ENCODE results near the gene LAMTOR2. TPM values are rescaled to one million over a fixed set of nuclear protein-coding genes. Genes with fewer than 3 reads are reported as not detected.

Gene LAMTOR2
- total and polyA plus RNA-seq, 9 of the 15 experiments (the other 6 are each of a cell fraction or from before 2014, with no cell fraction given) = 39.0 to 161 (median 74.6) TPM

DNA sequence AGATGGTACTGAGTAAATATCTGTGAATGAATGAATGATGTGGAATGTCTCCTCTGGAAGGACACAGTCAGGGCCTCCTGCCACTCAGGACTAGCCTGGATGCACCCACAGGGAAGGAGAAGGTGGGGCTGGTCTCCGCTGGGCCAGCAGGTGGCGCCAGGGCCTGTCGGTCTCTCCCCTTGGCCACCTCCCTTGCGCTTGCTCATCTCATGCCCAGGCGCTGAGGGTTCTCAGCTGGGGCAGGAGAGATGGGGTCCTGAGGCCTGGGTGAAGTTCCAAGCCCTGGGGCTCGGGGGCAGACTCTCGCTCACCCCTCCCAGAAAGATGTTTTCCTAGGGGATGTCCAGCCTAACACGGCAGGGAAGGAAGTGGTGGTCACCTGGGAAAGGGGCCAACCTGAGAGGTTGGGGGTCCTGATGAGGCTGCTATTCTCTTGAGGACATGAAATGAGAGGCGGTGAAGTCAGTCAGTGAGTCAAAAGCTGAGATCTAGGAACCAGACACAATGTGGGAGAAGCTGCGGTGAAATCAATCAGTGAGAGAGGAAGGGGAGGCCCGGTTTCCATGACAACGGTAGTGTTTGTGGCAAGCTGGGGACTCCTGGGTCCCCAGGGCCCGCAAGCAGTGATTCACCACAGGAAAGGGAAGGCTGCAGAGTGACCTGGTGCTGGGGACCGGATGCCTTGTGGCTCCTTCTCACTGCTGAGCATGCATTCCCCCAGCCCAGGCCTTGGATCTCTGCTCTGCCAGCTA is 42.2 kb downstream of the LAMTOR2 start (continued):
- TF ChIP-seq, protein P1, sequence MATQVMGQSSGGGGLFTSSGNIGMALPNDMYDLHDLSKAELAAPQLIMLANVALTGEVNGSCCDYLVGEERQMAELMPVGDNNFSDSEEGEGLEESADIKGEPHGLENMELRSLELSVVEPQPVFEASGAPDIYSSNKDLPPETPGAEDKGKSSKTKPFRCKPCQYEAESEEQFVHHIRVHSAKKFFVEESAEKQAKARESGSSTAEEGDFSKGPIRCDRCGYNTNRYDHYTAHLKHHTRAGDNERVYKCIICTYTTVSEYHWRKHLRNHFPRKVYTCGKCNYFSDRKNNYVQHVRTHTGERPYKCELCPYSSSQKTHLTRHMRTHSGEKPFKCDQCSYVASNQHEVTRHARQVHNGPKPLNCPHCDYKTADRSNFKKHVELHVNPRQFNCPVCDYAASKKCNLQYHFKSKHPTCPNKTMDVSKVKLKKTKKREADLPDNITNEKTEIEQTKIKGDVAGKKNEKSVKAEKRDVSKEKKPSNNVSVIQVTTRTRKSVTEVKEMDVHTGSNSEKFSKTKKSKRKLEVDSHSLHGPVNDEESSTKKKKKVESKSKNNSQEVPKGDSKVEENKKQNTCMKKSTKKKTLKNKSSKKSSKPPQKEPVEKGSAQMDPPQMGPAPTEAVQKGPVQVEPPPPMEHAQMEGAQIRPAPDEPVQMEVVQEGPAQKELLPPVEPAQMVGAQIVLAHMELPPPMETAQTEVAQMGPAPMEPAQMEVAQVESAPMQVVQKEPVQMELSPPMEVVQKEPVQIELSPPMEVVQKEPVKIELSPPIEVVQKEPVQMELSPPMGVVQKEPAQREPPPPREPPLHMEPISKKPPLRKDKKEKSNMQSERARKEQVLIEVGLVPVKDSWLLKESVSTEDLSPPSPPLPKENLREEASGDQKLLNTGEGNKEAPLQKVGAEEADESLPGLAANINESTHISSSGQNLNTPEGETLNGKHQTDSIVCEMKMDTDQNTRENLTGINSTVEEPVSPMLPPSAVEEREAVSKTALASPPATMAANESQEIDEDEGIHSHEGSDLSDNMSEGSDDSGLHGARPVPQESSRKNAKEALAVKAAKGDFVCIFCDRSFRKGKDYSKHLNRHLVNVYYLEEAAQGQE (IDR thresholded peaks at IDR 0.05; ENCODE audit: borderline replicate concordance) = peak; percentile 95
- TF ChIP-seq, protein P1 (CRISPR knock-in tag; IDR thresholded peaks at IDR 0.05; ENCODE audit: low read depth) = no peak
- TF ChIP-seq, protein P2, sequence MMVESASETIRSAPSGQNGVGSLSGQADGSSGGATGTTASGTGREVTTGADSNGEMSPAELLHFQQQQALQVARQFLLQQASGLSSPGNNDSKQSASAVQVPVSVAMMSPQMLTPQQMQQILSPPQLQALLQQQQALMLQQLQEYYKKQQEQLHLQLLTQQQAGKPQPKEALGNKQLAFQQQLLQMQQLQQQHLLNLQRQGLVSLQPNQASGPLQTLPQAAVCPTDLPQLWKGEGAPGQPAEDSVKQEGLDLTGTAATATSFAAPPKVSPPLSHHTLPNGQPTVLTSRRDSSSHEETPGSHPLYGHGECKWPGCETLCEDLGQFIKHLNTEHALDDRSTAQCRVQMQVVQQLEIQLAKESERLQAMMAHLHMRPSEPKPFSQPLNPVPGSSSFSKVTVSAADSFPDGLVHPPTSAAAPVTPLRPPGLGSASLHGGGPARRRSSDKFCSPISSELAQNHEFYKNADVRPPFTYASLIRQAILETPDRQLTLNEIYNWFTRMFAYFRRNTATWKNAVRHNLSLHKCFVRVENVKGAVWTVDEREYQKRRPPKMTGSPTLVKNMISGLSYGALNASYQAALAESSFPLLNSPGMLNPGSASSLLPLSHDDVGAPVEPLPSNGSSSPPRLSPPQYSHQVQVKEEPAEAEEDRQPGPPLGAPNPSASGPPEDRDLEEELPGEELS (CRISPR knock-in tag; IDR thresholded peaks at IDR 0.05; ENCODE audit: borderline replicate concordance) = no peak
- TF ChIP-seq ZKSCAN1 (IDR thresholded peaks at IDR 0.05; ENCODE audit: low read depth, low read length) (0 out of 2 replicates have a peak, but pooled peaks have one; percentile 41), RB1 (IDR thresholded peaks at IDR 0.05; ENCODE audit: low read depth) (peak; percentile 82), MYC (IDR thresholded peaks at IDR 0.05; ENCODE audit: low read depth, low read length) (0 out of 2 replicates have a peak, but pooled peaks have one; percentile 41), MYC (CRISPR knock-in tag; IDR thresholded peaks at IDR 0.05; ENCODE audit: borderline replicate concordance, low read depth) (no peak), XRCC5 (IDR thresholded peaks at IDR 0.05; ENCODE audit: low read depth, low read length) (peak; percentile 78; the same call in 1 of the 2 replicates), RBM22 (IDR thresholded peaks at IDR 0.05; ENCODE audit: low read depth, low read length, poor library complexity, severe bottlenecking) (no peak), ZNF24 (IDR thresholded peaks at IDR 0.05) (peak; percentile 64; the same call in 1 of the 2 replicates)
- TF ChIP-seq, protein P3, sequence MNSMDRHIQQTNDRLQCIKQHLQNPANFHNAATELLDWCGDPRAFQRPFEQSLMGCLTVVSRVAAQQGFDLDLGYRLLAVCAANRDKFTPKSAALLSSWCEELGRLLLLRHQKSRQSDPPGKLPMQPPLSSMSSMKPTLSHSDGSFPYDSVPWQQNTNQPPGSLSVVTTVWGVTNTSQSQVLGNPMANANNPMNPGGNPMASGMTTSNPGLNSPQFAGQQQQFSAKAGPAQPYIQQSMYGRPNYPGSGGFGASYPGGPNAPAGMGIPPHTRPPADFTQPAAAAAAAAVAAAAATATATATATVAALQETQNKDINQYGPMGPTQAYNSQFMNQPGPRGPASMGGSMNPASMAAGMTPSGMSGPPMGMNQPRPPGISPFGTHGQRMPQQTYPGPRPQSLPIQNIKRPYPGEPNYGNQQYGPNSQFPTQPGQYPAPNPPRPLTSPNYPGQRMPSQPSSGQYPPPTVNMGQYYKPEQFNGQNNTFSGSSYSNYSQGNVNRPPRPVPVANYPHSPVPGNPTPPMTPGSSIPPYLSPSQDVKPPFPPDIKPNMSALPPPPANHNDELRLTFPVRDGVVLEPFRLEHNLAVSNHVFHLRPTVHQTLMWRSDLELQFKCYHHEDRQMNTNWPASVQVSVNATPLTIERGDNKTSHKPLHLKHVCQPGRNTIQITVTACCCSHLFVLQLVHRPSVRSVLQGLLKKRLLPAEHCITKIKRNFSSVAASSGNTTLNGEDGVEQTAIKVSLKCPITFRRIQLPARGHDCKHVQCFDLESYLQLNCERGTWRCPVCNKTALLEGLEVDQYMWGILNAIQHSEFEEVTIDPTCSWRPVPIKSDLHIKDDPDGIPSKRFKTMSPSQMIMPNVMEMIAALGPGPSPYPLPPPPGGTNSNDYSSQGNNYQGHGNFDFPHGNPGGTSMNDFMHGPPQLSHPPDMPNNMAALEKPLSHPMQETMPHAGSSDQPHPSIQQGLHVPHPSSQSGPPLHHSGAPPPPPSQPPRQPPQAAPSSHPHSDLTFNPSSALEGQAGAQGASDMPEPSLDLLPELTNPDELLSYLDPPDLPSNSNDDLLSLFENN (IDR thresholded peaks at IDR 0.05; ENCODE audit: low read depth in 2 of 2, low read length in 2 of 2) = 0 out of 4 replicates have a peak, but pooled peaks of 1 of the 2 experiments have one; percentile 41
- TF ChIP-seq, protein P4, sequence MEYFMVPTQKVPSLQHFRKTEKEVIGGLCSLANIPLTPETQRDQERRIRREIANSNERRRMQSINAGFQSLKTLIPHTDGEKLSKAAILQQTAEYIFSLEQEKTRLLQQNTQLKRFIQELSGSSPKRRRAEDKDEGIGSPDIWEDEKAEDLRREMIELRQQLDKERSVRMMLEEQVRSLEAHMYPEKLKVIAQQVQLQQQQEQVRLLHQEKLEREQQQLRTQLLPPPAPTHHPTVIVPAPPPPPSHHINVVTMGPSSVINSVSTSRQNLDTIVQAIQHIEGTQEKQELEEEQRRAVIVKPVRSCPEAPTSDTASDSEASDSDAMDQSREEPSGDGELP (CRISPR knock-in tag; IDR thresholded peaks at IDR 0.05; ENCODE audit: borderline replicate concordance) = peak; percentile 91
